Small intestine (tissue), 7 donors: ENCODE data around the gene KLRG1. TPM values are rescaled to one million over a fixed set of nuclear protein-coding genes. Genes with fewer than 3 reads are reported as not detected.
A peak's percentile ranks its signal among the peaks of the same experiment; 100 is the strongest.

Experiments used
- DNase-seq, 2 donors: peaks; one replicate each; pipeline versions ENCODE4 v3.0.0 to v3.0.0-alpha.2; 2013
- FAIRE-seq: peaks from 2 replicates; lab custom pipeline; 2012; peaks lifted over from hg19 to GRCh38; lab: Jason Lieb, UNC
- H3K27ac ChIP-seq, 3 donors: one replicate each; pipeline ENCODE4 v1.5.1; 2013; ENCODE audit warnings: low read length in 2 of 3, mild to moderate bottlenecking in 2 of 3, control low read depth in 1 of 3, inconsistent platforms in 1 of 3, low read depth in 1 of 3, moderate library complexity in 1 of 3
- H3K27me3 ChIP-seq, 3 donors: one replicate each; pipeline ENCODE4 v1.6.1; 2013; ENCODE audit warnings: low read length in 3 of 3, inconsistent platforms in 1 of 3; ENCODE audit not compliant: control insufficient read depth in 3 of 3, insufficient read depth in 3 of 3
- H3K36me3 ChIP-seq, 3 donors: one replicate each; pipeline ENCODE4 v1.6.1; 2013; ENCODE audit warnings: low read length in 3 of 3, inconsistent platforms in 1 of 3, low read depth in 1 of 3, mild to moderate bottlenecking in 1 of 3, moderate library complexity in 1 of 3; ENCODE audit not compliant: control insufficient read depth in 3 of 3, insufficient read depth in 2 of 3
- H3K4me1 ChIP-seq, 3 donors: one replicate each; pipeline ENCODE4 v1.6.1; 2013; ENCODE audit warnings: low read length in 2 of 3, inconsistent platforms in 1 of 3, low read depth in 1 of 3, mild to moderate bottlenecking in 1 of 3, moderate library complexity in 1 of 3; ENCODE audit not compliant: control insufficient read depth in 3 of 3, insufficient read depth in 2 of 3
- H3K4me3 ChIP-seq, 3 donors: one replicate each; pipeline ENCODE4 v1.5.1; 2013; ENCODE audit warnings: low read length in 3 of 3, control low read depth in 1 of 3, inconsistent platforms in 1 of 3, low read depth in 1 of 3, mild to moderate bottlenecking in 1 of 3, moderate library complexity in 1 of 3
- H3K9me3 ChIP-seq, 2 donors: one replicate each; pipeline ENCODE4 v1.6.1; 2013; ENCODE audit warnings: low read depth in 1 of 2, low read length in 1 of 2; ENCODE audit not compliant: control insufficient read depth in 2 of 2, insufficient read depth in 1 of 2
- WGBS, 3 donors: extraction: QIAGEN DNeasy Blood & Tissue Kit; methylation state at CpG; one replicate each; pipeline ENCODE4 v1.1.7; 2013; 5-methylcytosine and 5-hydroxymethylcytosine counted together
- polyA plus RNA-seq, 4 donors: library from polyadenylated mRNA; stranded (reverse) in 3 of 4; unstranded in 1 of 4; fragments of 200-250 nt in 3 of 4; fragments of 120-200 nt in 1 of 4; gene quantifications; one replicate each; pipeline versions ENCODE4 v1.2.1 to v1.2.3, GENCODE V29; 2013
- donor health status: healthy with polysubstance abuse.
- donor health status: control.
- donor health status: control.
- donor health status: Bipolar disorder and iron deficiency.
- donor health status: healthy.

KLRG1 gene
- polyA plus RNA-seq, 4 donors: 1.4 to 1.7 (median 1.6) TPM; not detected in 1

- peak overlapping the region; percentile 79 to 100 (median 100) for H3K27ac ChIP-seq
- DNase-seq: no peak
- FAIRE-seq: no peak
- H3K27me3 ChIP-seq: no peaks in the 10 kb centered on the region
- 0% methylated on average over 7 of the region's 7 CpGs for WGBS, 3 donors
- peaks cover 0 to 3% (median under 1%) of the 10 kb centered on the region in 3 donors for H3K36me3 ChIP-seq
- peaks cover 0 to 8% of the 10 kb centered on the region in 2 donors for H3K9me3 ChIP-seq
- H3K4me1 ChIP-seq: peaks cover 0 to 11% (median 2%) of the 10 kb centered on the region in 3 donors
- H3K4me3 ChIP-seq: peak overlapping the region; percentile 61 to 89 (median 81)
Observed at GRCh38 chr12:8950221-8950527, 39.2 kb upstream of the KLRG1 start.

GRCh38 chr12:8950702-8951478, 38.5 kb upstream of the KLRG1 start:
- FAIRE-seq (no peak), DNase-seq (peak in 1 of 2 donors; percentile 5)
- peaks cover 0 to 11% (median 2%) of the 10 kb centered on the region in 3 donors for H3K4me1 ChIP-seq
- peaks cover 0 to 14% of the 10 kb centered on the region in 2 donors for H3K9me3 ChIP-seq
- no peaks in the 10 kb centered on the region for H3K36me3 ChIP-seq
- H3K27me3 ChIP-seq: no peaks in the 10 kb centered on the region
- peak overlapping the region in 1 of 3 donors; percentile 100 for H3K27ac ChIP-seq
- H3K4me3 ChIP-seq: peak overlapping the region; percentile 61 to 89 (median 81)
- 16 to 19% (median 17%) methylated on average over 9 of the region's 9 CpGs for WGBS, 3 donors

GRCh38 chr12:8951744-8952143, 37.6 kb upstream of the KLRG1 start:
- FAIRE-seq (no peak), DNase-seq (peak in 1 of 2 donors; percentile 40)
- Histone ChIP-seq H3K27me3 (no peaks in the 10 kb centered on the region), H3K27ac (peak overlapping the region in 1 of 3 donors; percentile 80), H3K9me3 (peaks cover 0 to 17% of the 10 kb centered on the region in 2 donors), H3K4me1 (peaks cover 0 to 11% (median 2%) of the 10 kb centered on the region in 3 donors), H3K36me3 (no peaks in the 10 kb centered on the region), H3K4me3 (no peak overlapping the region)
- 71 to 84% (median 73%) methylated on average over 1 of the region's 1 CpG for WGBS, 3 donors

- no peaks in the 10 kb centered on the region for H3K36me3 ChIP-seq
- H3K4me3 ChIP-seq: no peak overlapping the region
- FAIRE-seq (no peak), DNase-seq (peak in 1 of 2 donors; percentile 58)
- WGBS, 3 donors: 81 to 90% (median 85%) methylated on average over 8 of the region's 8 CpGs
- no peaks in the 10 kb centered on the region for H3K27me3 ChIP-seq
- no peak overlapping the region for H3K27ac ChIP-seq
- peaks cover 0 to 17% of the 10 kb centered on the region in 2 donors for H3K9me3 ChIP-seq
- no peaks in the 10 kb centered on the region for H3K4me1 ChIP-seq
Observed at GRCh38 chr12:8953773-8954402, 35.5 kb upstream of the KLRG1 start.

GRCh38 chr12:8956073-8956472, 33.3 kb upstream of the KLRG1 start:
- WGBS, 3 donors: 92 to 95% (median 94%) methylated on average over 15 of the region's 15 CpGs
- DNase-seq: no peak
- no peak for FAIRE-seq

GRCh38 chr12:8956772-8957171, 32.6 kb upstream of the KLRG1 start:
- Histone ChIP-seq H3K36me3 (no peaks in the 10 kb centered on the region), H3K4me3 (no peak overlapping the region), H3K27ac (no peak overlapping the region), H3K9me3 (peaks cover 0 to 18% of the 10 kb centered on the region in 2 donors), H3K4me1 (no peaks in the 10 kb centered on the region), H3K27me3 (no peaks in the 10 kb centered on the region)
- FAIRE-seq (no peak), DNase-seq (no peak)
- WGBS, 3 donors: 86 to 90% (median 89%) methylated on average over 7 of the region's 7 CpGs

More at GRCh38 chr12:8956073-8956472, 33.3 kb upstream of the KLRG1 start:
- Histone ChIP-seq H3K27ac (peak overlapping the region in 1 of 3 donors; percentile 34), H3K9me3 (peaks cover 0 to 17% of the 10 kb centered on the region in 2 donors), H3K36me3 (no peaks in the 10 kb centered on the region), H3K4me3 (no peak overlapping the region), H3K4me1 (no peaks in the 10 kb centered on the region), H3K27me3 (no peaks in the 10 kb centered on the region)

GRCh38 chr12:8957561-8957960, 31.8 kb upstream of the KLRG1 start:
- FAIRE-seq: no peak
- 66 to 85% (median 70%) methylated on average over 4 of the region's 4 CpGs for WGBS, 3 donors
- no peaks in the 10 kb centered on the region for H3K4me1 ChIP-seq
- H3K9me3 ChIP-seq: peaks cover 0 to 19% of the 10 kb centered on the region in 2 donors
- no peak overlapping the region for H3K4me3 ChIP-seq
- H3K36me3 ChIP-seq: no peaks in the 10 kb centered on the region
- DNase-seq: no peak
- H3K27ac ChIP-seq: no peak overlapping the region
- no peaks in the 10 kb centered on the region for H3K27me3 ChIP-seq

GRCh38 chr12:8958066-8958465, 31.3 kb upstream of the KLRG1 start:
- H3K27me3 ChIP-seq: no peaks in the 10 kb centered on the region
- peaks cover 0 to 17% of the 10 kb centered on the region in 2 donors for H3K9me3 ChIP-seq
- 38 to 72% (median 69%) methylated on average over 2 of the region's 2 CpGs for WGBS, 3 donors
- H3K27ac ChIP-seq: no peak overlapping the region
- no peaks in the 10 kb centered on the region for H3K36me3 ChIP-seq
- no peak for DNase-seq
- no peaks in the 10 kb centered on the region for H3K4me1 ChIP-seq
- H3K4me3 ChIP-seq: no peak overlapping the region
- no peak for FAIRE-seq
